GM23338 (cell line): ENCODE data around the gene ACP3.

Experiments used
- EZH2phosphoT487 ChIP-seq: fragments of 200-600 bp; sonication (generic); IDR thresholded peaks from one replicate; pipeline ENCODE4 v1.8.1; 2018; ENCODE audit warnings: antibody characterized with exemption; ENCODE audit not compliant: unreplicated experiment
- POLR2AphosphoS5 ChIP-seq: IDR thresholded peaks from 2 replicates; pipeline ENCODE4 v1.6.1; 2016; ENCODE audit warnings: antibody characterized with exemption, low read depth
- TF ChIP-seq, protein P1 (sequence below), 2 experiments: fragments of 200-600 bp in 1 of 2; sonication (generic) in 1 of 2; conservative IDR thresholded peaks; 2 replicates each; pipeline versions ENCODE4 v1.5.1 to v1.6.1; 2016 to 2017; ENCODE audit warnings: antibody characterized with exemption in 2 of 2, low read depth in 2 of 2, mild to moderate bottlenecking in 2 of 2, moderate library complexity in 1 of 2
- TF ChIP-seq, protein P2 (sequence below): IDR thresholded peaks from one replicate; pipeline ENCODE4 v1.6.1; 2018; ENCODE audit warnings: antibody characterized with exemption; ENCODE audit not compliant: unreplicated experiment

DNA sequence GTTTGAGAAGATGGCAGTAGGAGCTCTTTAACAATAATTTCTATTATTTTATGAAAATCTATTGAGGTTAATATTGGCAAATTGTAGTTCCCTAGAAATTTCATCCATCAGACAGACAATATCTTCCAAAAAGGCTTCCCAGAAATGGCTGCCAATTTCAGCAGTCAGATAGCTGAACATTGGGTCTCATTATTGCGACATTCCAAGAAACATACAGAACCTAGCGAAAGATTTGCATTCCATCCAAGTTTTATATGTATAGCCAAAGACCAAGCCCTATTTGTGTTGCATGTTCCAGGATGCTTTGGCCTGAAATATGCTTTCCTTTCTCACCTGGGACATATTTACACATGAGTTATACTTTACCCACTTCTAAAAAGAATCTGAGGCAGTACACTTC is 24.5 kb downstream of the ACP3 start:
- no peak for TF ChIP-seq POLR2AphosphoS5
- TF ChIP-seq, protein P1, sequence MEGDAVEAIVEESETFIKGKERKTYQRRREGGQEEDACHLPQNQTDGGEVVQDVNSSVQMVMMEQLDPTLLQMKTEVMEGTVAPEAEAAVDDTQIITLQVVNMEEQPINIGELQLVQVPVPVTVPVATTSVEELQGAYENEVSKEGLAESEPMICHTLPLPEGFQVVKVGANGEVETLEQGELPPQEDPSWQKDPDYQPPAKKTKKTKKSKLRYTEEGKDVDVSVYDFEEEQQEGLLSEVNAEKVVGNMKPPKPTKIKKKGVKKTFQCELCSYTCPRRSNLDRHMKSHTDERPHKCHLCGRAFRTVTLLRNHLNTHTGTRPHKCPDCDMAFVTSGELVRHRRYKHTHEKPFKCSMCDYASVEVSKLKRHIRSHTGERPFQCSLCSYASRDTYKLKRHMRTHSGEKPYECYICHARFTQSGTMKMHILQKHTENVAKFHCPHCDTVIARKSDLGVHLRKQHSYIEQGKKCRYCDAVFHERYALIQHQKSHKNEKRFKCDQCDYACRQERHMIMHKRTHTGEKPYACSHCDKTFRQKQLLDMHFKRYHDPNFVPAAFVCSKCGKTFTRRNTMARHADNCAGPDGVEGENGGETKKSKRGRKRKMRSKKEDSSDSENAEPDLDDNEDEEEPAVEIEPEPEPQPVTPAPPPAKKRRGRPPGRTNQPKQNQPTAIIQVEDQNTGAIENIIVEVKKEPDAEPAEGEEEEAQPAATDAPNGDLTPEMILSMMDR (conservative IDR thresholded peaks at IDR 0.05; ENCODE audit: low read depth in 2 of 2) = no peak
- TF ChIP-seq, protein P2, sequence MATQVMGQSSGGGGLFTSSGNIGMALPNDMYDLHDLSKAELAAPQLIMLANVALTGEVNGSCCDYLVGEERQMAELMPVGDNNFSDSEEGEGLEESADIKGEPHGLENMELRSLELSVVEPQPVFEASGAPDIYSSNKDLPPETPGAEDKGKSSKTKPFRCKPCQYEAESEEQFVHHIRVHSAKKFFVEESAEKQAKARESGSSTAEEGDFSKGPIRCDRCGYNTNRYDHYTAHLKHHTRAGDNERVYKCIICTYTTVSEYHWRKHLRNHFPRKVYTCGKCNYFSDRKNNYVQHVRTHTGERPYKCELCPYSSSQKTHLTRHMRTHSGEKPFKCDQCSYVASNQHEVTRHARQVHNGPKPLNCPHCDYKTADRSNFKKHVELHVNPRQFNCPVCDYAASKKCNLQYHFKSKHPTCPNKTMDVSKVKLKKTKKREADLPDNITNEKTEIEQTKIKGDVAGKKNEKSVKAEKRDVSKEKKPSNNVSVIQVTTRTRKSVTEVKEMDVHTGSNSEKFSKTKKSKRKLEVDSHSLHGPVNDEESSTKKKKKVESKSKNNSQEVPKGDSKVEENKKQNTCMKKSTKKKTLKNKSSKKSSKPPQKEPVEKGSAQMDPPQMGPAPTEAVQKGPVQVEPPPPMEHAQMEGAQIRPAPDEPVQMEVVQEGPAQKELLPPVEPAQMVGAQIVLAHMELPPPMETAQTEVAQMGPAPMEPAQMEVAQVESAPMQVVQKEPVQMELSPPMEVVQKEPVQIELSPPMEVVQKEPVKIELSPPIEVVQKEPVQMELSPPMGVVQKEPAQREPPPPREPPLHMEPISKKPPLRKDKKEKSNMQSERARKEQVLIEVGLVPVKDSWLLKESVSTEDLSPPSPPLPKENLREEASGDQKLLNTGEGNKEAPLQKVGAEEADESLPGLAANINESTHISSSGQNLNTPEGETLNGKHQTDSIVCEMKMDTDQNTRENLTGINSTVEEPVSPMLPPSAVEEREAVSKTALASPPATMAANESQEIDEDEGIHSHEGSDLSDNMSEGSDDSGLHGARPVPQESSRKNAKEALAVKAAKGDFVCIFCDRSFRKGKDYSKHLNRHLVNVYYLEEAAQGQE = no peak
- no peak for TF ChIP-seq EZH2phosphoT487
